Heart left ventricle (tissue), 16 donors: Measurements from ENCODE around the gene CSNK2A2. TPM values are rescaled to one million over a fixed set of nuclear protein-coding genes. Genes with fewer than 3 reads are reported as not detected.
A peak's percentile ranks its signal among the peaks of the same experiment; 100 is the strongest.

Source experiments
- ATAC-seq, 4 donors: fragments of 200-7000 bp; cut with Tn5 transposase; one replicate each; pipeline ENCODE4 v1.9.1; 2020 to 2022; ENCODE audit warnings: moderate library complexity in 4 of 4, mild to moderate bottlenecking in 3 of 4, moderate number of reproducible peaks in 1 of 4
- DNase-seq, 5 donors: peaks; one replicate each; pipeline ENCODE4 v3.0.0-alpha.2; 2020
- H3K27ac ChIP-seq, 12 donors: fragments of 200-600 bp; sonication (generic) in 4 of 12; one replicate each; pipeline versions ENCODE4 v1.5.0 to v1.8.0; 2016 to 2022; ENCODE audit warnings: mild to moderate bottlenecking in 2 of 12
- H3K27me3 ChIP-seq, 9 donors: fragments of 200-600 bp; sonication (generic) in 2 of 9; one replicate each; pipeline versions ENCODE4 v1.5.1 to v1.8.0; 2016 to 2022; ENCODE audit warnings: mild to moderate bottlenecking in 3 of 9
- H3K36me3 ChIP-seq, 9 donors: fragments of 200-600 bp; sonication (generic) in 2 of 9; one replicate each; pipeline versions ENCODE4 v1.5.0 to v1.8.0; 2018 to 2022; ENCODE audit warnings: mild to moderate bottlenecking in 2 of 9
- H3K4me1 ChIP-seq, 12 donors: fragments of 200-600 bp; sonication (generic) in 4 of 12; one replicate each; pipeline versions ENCODE4 v1.5.0 to v1.8.0; 2016 to 2022; ENCODE audit warnings: mild to moderate bottlenecking in 3 of 12
- H3K4me3 ChIP-seq, 12 donors: fragments of 200-600 bp; sonication (generic) in 4 of 12; one replicate each; pipeline versions ENCODE4 v1.5.0 to v1.8.0; 2017 to 2022; ENCODE audit warnings: mild to moderate bottlenecking in 9 of 12, moderate library complexity in 4 of 12
- H3K9me3 ChIP-seq, 12 donors: fragments of 200-600 bp; sonication (generic) in 4 of 12; one replicate each; pipeline versions ENCODE4 v1.5.0 to v1.8.0; 2016 to 2022; ENCODE audit warnings: mild to moderate bottlenecking in 1 of 12
- CTCF ChIP-seq, 12 donors: fragments of 200-600 bp; sonication (generic) in 4 of 12; IDR thresholded peaks; one replicate each; pipeline versions ENCODE4 v1.5.0 to v1.8.0; 2018 to 2022; ENCODE audit warnings: antibody characterized with exemption in 12 of 12, mild to moderate bottlenecking in 5 of 12
- POLR2A ChIP-seq, 2 donors: fragments of 450-650 bp; IDR thresholded peaks; one replicate each; pipeline ENCODE4 v1.6.1; 2017; ENCODE audit warnings: antibody characterized with exemption in 2 of 2, mild to moderate bottlenecking in 2 of 2, moderate library complexity in 2 of 2
- WGBS, 4 donors: extraction: QIAGEN DNeasy Blood & Tissue Kit in 2 of 4; methylation state at CpG; one replicate each; pipeline versions ENCODE4 v1.1.5 to v1.1.7; 2013 to 2018; 5-methylcytosine and 5-hydroxymethylcytosine counted together
- intact Hi-C, 10 donors: fragments of 100-400 bp; cut with DNase I; formaldehyde crosslinking; loops; one replicate each; pipeline versions ENCODE4 v1.11.1 to v1.14.2; 2022
- polyA plus RNA-seq, 2 donors: library from polyadenylated mRNA; stranded (reverse); fragments of 200-250 nt; gene quantifications; one replicate each; pipeline ENCODE4 v1.2.3, GENCODE V29; 2013
- total RNA-seq, 9 donors: library from RNA; depleted of rRNA in 2 of 9; stranded (reverse); fragments of >200 nt in 2 of 9; fragmentation: NEBNext Ultra II Directional in 3 of 9; extraction: Animal tissue kit (Norgen Biotek cat#: 25700) in 3 of 9; gene quantifications; one replicate each; pipeline versions ENCODE4 v1.1.0 to v1.2.4, GENCODE V29; 2016 to 2023
- donor health status: ischemic (EF 13 %, LVEDD 7.1; RV severe dilation, severe dysfunction).
- donor health status: healthy with polysubstance abuse.
- donor health status: DM: no; HTN: yes; CAD: no.
- donor health status: DM: no; HTN: no; CAD: no.
- donor health status: ischemic (EF 25% LVEDD 6.9; RV normal size, moderate dysfunction).
- donor health status: ischemic (EF 25% LVEDD 5.7; RV mildly dilated, moderate dysfunction).
- donor health status: healthy.
- donor health status: DM: yes; HTN: yes; CAD: no.
- donor health status: ischemic (EF 35%, LVEDD 5.7; RV mildly dilated, moderate dysfunction).
- donor health status: nonischemic (EF 11% LVEDD 7.7; RV severe dilation, severe dysfunction).
- donor health status: DM: yes; HTN: yes; CAD: no.
- donor health status: PGD.
- donor health status: ischemic (EF 29% LVEDD 5.4; RV normal size, mild dysfunction).
- donor health status: nonischemic (EF 23%, LVEDD 6.1; RV moderate dilation, normal function).

The CSNK2A2 gene
- total and polyA plus RNA-seq, 11 donors: 20.9 to 48.4 (median 36.4) TPM

- 77 to 82% (median 79%) methylated on average over 10 of the region's 10 CpGs for WGBS, 4 donors
- no peaks in the 10 kb centered on the region for H3K27me3 ChIP-seq
- H3K4me1 ChIP-seq: peaks cover 5 to 24% (median 17%) of the 10 kb centered on the region in 12 donors
- peak in 2 of 5 donors; percentile 43 to 44 for DNase-seq
- H3K4me3 ChIP-seq: no peak overlapping the region
- peaks cover 0 to 97% (median 87%) of the 10 kb centered on the region in 9 donors for H3K36me3 ChIP-seq
- H3K9me3 ChIP-seq: no peaks in the 10 kb centered on the region
- TF ChIP-seq POLR2A (IDR thresholded peaks at IDR 0.05) (no peak), CTCF (IDR thresholded peaks at IDR 0.05) (no peak)
- intact Hi-C loops: no loop called here
- ATAC-seq: peak; percentile 77 to 78 (median 77)
- H3K27ac ChIP-seq: peak overlapping the region in 8 of 12 donors; percentile 5 to 35 (median 22)
These were observed 10.1 kb downstream of the CSNK2A2 start for GRCh38 chr16:58187665-58188421.

GRCh38 chr16:58187092-58187491, 10.8 kb downstream of the CSNK2A2 start:
- H3K36me3 ChIP-seq: peaks cover 0 to 98% (median 87%) of the 10 kb centered on the region in 9 donors
- H3K9me3 ChIP-seq: no peaks in the 10 kb centered on the region
- peak overlapping the region in 3 of 12 donors; percentile 5 to 18 (median 8) for H3K27ac ChIP-seq
- H3K27me3 ChIP-seq: no peaks in the 10 kb centered on the region
- H3K4me3 ChIP-seq: no peak overlapping the region
- H3K4me1 ChIP-seq: peaks cover 5 to 24% (median 17%) of the 10 kb centered on the region in 12 donors
- DNase-seq (no peak), ATAC-seq (peak in 1 of 4 donors; percentile 22)
- intact Hi-C loops: no loop called here
- TF ChIP-seq CTCF (IDR thresholded peaks at IDR 0.05) (no peak), POLR2A (IDR thresholded peaks at IDR 0.05) (no peak)

GRCh38 chr16:58186176-58186944, 11.5 kb downstream of the CSNK2A2 start:
- WGBS, 4 donors: 56 to 66% (median 62%) methylated on average over 6 of the region's 6 CpGs
- no peak for ATAC-seq
- no peaks in the 10 kb centered on the region for H3K27me3 ChIP-seq
- no peak overlapping the region for H3K4me3 ChIP-seq
- peaks cover 0 to 98% (median 87%) of the 10 kb centered on the region in 9 donors for H3K36me3 ChIP-seq
- intact Hi-C loops: no loop called here
- DNase-seq: no peak
- peaks cover 5 to 24% (median 17%) of the 10 kb centered on the region in 12 donors for H3K4me1 ChIP-seq
- peak overlapping the region in 1 of 12 donors; percentile 8 for H3K27ac ChIP-seq
- H3K9me3 ChIP-seq: no peaks in the 10 kb centered on the region
- TF ChIP-seq CTCF (IDR thresholded peaks at IDR 0.05): no peak
- TF ChIP-seq POLR2A (IDR thresholded peaks at IDR 0.05): no peak

- 82 to 100% (median 91%) methylated on average over 1 of the region's 1 CpG for WGBS, 4 donors
- Histone ChIP-seq H3K36me3 (peaks cover 0 to 91% (median 79%) of the 10 kb centered on the region in 9 donors), H3K4me1 (peaks cover 0 to 20% (median 0%) of the 10 kb centered on the region in 12 donors), H3K27me3 (no peaks in the 10 kb centered on the region), H3K4me3 (no peak overlapping the region), H3K27ac (peak overlapping the region in 1 of 12 donors; percentile 11), H3K9me3 (no peaks in the 10 kb centered on the region)
- intact Hi-C loops: no loop called here
- no peak for ATAC-seq
- TF ChIP-seq CTCF (IDR thresholded peaks at IDR 0.05) (no peak), POLR2A (IDR thresholded peaks at IDR 0.05) (no peak)
- no peak for DNase-seq
These were observed 20.6 kb downstream of the CSNK2A2 start for GRCh38 chr16:58177353-58177710.
